ENCODE measurements around the gene ZBTB45. TPM values are rescaled to one million over a fixed set of nuclear protein-coding genes. Genes with fewer than 3 reads are reported as not detected.

The ZBTB45 gene
- total and polyA plus RNA-seq, 9 of the 15 experiments (the other 6 are each of a cell fraction or from before 2014, with no cell fraction given), result 0.08 to 16.1 (median 1.8) TPM

DNA sequence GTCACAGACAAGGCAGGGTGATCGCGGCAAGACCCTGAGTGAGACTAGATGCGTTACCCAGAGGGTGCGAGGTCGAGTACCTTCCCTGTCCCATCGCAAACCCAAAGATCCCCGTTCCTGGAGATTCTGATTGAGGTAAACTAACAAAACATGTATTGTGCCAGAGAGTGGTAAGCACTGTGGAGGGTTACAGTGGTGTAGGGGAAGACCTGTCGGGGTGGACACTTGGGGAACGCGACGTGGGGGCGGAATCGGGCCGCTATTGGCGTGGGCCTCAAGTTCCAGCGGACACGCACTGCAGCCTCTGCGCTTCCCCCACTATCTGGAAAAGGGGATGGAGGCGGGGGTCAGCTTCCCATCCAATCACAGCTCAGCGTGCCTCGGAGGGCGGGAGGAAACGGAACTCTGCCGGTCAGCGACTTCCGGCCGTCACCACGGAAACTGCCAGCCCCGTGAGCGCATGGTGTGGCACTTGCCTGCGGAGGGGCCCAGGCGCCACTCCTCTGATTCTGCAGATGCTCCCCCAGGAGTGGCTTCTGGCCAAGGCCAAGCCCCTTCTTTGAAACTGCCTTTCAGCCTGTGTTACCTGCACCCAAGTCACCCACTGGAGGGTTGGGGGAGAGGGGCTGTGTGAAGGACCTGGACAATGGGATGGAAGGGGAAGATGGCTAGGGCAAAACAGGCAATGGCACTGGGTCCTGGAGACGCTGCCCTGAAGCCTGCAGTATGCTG lies 39.8 kb upstream of the ZBTB45 start (continued):
- TF ChIP-seq, protein P1, sequence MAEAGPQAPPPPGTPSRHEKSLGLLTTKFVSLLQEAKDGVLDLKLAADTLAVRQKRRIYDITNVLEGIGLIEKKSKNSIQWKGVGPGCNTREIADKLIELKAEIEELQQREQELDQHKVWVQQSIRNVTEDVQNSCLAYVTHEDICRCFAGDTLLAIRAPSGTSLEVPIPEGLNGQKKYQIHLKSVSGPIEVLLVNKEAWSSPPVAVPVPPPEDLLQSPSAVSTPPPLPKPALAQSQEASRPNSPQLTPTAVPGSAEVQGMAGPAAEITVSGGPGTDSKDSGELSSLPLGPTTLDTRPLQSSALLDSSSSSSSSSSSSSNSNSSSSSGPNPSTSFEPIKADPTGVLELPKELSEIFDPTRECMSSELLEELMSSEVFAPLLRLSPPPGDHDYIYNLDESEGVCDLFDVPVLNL (CRISPR knock-in tag; IDR thresholded peaks at IDR 0.05; ENCODE audit: low read depth), result peak; percentile 66; the same call in 1 of the 2 replicates
- no peak for TF ChIP-seq ZNF561 (CRISPR knock-in tag; conservative IDR thresholded peaks at IDR 0.05)
- 0 out of 2 replicates have a peak, but pooled peaks have one; percentile 40 for TF ChIP-seq CBX1 (IDR thresholded peaks at IDR 0.05; ENCODE audit: low read depth)
- no peak for TF ChIP-seq PCBP2 (IDR thresholded peaks at IDR 0.05; ENCODE audit: low read depth, low read length, poor library complexity, severe bottlenecking)
- TF ChIP-seq PURB (CRISPR knock-in tag; IDR thresholded peaks at IDR 0.05; ENCODE audit: low read depth), result no peak
- no peak for TF ChIP-seq ZNF668 (CRISPR knock-in tag; IDR thresholded peaks at IDR 0.05)
- TF ChIP-seq FOXP1 (CRISPR knock-in tag; IDR thresholded peaks at IDR 0.05), result peak; percentile 86
- TF ChIP-seq, protein P2, sequence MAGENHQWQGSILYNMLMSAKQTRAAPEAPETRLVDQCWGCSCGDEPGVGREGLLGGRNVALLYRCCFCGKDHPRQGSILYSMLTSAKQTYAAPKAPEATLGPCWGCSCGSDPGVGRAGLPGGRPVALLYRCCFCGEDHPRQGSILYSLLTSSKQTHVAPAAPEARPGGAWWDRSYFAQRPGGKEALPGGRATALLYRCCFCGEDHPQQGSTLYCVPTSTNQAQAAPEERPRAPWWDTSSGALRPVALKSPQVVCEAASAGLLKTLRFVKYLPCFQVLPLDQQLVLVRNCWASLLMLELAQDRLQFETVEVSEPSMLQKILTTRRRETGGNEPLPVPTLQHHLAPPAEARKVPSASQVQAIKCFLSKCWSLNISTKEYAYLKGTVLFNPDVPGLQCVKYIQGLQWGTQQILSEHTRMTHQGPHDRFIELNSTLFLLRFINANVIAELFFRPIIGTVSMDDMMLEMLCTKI (IDR thresholded peaks at IDR 0.05; ENCODE audit: partially characterized antibody), result no peak
- TF ChIP-seq, protein P3, sequence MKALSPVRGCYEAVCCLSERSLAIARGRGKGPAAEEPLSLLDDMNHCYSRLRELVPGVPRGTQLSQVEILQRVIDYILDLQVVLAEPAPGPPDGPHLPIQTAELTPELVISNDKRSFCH (CRISPR knock-in tag; IDR thresholded peaks at IDR 0.05), result no peak
- TF ChIP-seq, protein P3 (tag; IDR thresholded peaks at IDR 0.05), result peak; percentile 90
- no peak for TF ChIP-seq ZNF586 (CRISPR knock-in tag; conservative IDR thresholded peaks at IDR 0.05)
- TF ChIP-seq, protein P4, sequence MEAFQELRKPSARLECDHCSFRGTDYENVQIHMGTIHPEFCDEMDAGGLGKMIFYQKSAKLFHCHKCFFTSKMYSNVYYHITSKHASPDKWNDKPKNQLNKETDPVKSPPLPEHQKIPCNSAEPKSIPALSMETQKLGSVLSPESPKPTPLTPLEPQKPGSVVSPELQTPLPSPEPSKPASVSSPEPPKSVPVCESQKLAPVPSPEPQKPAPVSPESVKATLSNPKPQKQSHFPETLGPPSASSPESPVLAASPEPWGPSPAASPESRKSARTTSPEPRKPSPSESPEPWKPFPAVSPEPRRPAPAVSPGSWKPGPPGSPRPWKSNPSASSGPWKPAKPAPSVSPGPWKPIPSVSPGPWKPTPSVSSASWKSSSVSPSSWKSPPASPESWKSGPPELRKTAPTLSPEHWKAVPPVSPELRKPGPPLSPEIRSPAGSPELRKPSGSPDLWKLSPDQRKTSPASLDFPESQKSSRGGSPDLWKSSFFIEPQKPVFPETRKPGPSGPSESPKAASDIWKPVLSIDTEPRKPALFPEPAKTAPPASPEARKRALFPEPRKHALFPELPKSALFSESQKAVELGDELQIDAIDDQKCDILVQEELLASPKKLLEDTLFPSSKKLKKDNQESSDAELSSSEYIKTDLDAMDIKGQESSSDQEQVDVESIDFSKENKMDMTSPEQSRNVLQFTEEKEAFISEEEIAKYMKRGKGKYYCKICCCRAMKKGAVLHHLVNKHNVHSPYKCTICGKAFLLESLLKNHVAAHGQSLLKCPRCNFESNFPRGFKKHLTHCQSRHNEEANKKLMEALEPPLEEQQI (IDR thresholded peaks at IDR 0.05), result no peak
- TF ChIP-seq ZNF766 (CRISPR knock-in tag; conservative IDR thresholded peaks at IDR 0.05), result no peak
- no peak for TF ChIP-seq RFX5 (IDR thresholded peaks at IDR 0.05; ENCODE audit: low read depth, low read length)
- peak; percentile 76; the same call in 1 of the 2 replicates for TF ChIP-seq ZNF232 (CRISPR knock-in tag; IDR thresholded peaks at IDR 0.05)
- no peak for TF ChIP-seq TCFL5 (CRISPR knock-in tag; conservative IDR thresholded peaks at IDR 0.05)
- TF ChIP-seq, protein P5, sequence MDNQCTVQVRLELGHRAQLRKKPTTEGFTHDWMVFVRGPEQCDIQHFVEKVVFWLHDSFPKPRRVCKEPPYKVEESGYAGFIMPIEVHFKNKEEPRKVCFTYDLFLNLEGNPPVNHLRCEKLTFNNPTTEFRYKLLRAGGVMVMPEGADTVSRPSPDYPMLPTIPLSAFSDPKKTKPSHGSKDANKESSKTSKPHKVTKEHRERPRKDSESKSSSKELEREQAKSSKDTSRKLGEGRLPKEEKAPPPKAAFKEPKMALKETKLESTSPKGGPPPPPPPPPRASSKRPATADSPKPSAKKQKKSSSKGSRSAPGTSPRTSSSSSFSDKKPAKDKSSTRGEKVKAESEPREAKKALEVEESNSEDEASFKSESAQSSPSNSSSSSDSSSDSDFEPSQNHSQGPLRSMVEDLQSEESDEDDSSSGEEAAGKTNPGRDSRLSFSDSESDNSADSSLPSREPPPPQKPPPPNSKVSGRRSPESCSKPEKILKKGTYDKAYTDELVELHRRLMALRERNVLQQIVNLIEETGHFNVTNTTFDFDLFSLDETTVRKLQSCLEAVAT (IDR thresholded peaks at IDR 0.05), result peak in 1 of 2 experiments; percentile 82; a peak in 2 of 4 replicates
- no peak for TF ChIP-seq ZKSCAN1 (IDR thresholded peaks at IDR 0.05; ENCODE audit: low read depth, low read length)
- no peak for TF ChIP-seq KAT8 (IDR thresholded peaks at IDR 0.05; ENCODE audit: low read depth)
- no peak for TF ChIP-seq MAFK (IDR thresholded peaks at IDR 0.05; ENCODE audit: low read length)
- 0 out of 2 replicates have a peak, but pooled peaks have one; percentile 10 for TF ChIP-seq GATA2 (CRISPR knock-in tag; IDR thresholded peaks at IDR 0.05)
- TF ChIP-seq CHD2 (IDR thresholded peaks at IDR 0.05; ENCODE audit: low read depth, low read length), result no peak; the same call in 1 of the 2 replicates

All from K562 (cell line).